ENCODE measurements around the gene RCSD1.

DNA sequence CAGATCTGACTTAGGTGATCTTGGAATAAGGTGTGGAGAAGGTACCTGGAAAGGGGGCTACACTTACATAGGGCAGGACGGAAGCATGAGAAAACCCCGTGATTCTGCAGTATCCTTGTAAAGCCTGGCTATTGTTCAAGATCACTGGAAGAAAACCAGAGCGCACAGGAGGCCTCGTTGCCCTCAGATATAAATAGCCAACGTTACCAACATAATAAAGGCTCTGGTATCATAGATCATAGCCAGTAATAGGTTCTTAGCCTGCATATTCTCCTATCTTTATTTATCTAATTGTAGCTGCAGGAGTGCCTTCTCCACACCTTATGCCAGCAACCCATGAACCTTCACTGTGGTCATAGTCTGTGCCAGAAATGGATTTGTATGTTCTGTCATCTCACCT, 55.8 kb downstream of the RCSD1 start:
- TF ChIP-seq, protein P1, sequence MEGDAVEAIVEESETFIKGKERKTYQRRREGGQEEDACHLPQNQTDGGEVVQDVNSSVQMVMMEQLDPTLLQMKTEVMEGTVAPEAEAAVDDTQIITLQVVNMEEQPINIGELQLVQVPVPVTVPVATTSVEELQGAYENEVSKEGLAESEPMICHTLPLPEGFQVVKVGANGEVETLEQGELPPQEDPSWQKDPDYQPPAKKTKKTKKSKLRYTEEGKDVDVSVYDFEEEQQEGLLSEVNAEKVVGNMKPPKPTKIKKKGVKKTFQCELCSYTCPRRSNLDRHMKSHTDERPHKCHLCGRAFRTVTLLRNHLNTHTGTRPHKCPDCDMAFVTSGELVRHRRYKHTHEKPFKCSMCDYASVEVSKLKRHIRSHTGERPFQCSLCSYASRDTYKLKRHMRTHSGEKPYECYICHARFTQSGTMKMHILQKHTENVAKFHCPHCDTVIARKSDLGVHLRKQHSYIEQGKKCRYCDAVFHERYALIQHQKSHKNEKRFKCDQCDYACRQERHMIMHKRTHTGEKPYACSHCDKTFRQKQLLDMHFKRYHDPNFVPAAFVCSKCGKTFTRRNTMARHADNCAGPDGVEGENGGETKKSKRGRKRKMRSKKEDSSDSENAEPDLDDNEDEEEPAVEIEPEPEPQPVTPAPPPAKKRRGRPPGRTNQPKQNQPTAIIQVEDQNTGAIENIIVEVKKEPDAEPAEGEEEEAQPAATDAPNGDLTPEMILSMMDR (IDR thresholded peaks at IDR 0.05; ENCODE audit: low read depth, low read length) = no peak
- no peak for TF ChIP-seq POLR2A (IDR thresholded peaks at IDR 0.05; ENCODE audit: extremely low read depth, insufficient read length)

Measured in NB4 (cell line).